T-cell (primary cell): ENCODE measurements around the gene TM4SF20. TPM values are rescaled to one million over a fixed set of nuclear protein-coding genes. Genes with fewer than 3 reads are reported as not detected.
"Not testable (repeated sequence)": the region's sequence is repeated elsewhere in the genome, so short reads cannot be mapped to it uniquely, and the experiment has no call there.

Source experiments
- ATAC-seq, 4 experiments: fragments of 200-7000 bp in 3 of 4; fragments of 150-1000 bp in 1 of 4; cut with Tn5 transposase; replicated peaks in 1 of 4; 1 replicate in 3 of 4; 2 replicates in 1 of 4; pipeline ENCODE4 v1.10.0; 2021; ENCODE audit warnings: moderate library complexity in 3 of 4, mild to moderate bottlenecking in 2 of 4, moderate number of reproducible peaks in 1 of 4
- CTCF ChIA-PET, 2 donors: fragments of 300-600 bp; sonication (Branson Sonifier 250); formaldehyde crosslinking; loops; one replicate each; lab custom pipeline; 2022; ENCODE audit warnings: antibody characterized with exemption in 2 of 2; lab: Charles Lee
- POLR2A ChIA-PET, 2 donors: fragments of 300-600 bp; sonication (Branson Sonifier 250); formaldehyde crosslinking; loops; one replicate each; lab custom pipeline; 2022; ENCODE audit warnings: antibody characterized with exemption in 2 of 2; lab: Charles Lee
- DNase-seq, 35 experiments: peaks; one replicate each; pipeline versions ENCODE4 v3.0.0 to v3.0.0-alpha.2; 2013 to 2023
- H3K27ac ChIP-seq: one replicate; pipeline ENCODE4 v1.5.1; 2013; ENCODE audit warnings: low read length
- H3K27me3 ChIP-seq, 2 experiments: replicated peaks in 1 of 2; 1 replicate in 1 of 2; 2 replicates in 1 of 2; pipeline versions ENCODE4 v1.6.1 to v1.7.0; 2013; ENCODE audit warnings: low read length in 1 of 2, mixed read lengths in 1 of 2; ENCODE audit not compliant: control insufficient read depth in 2 of 2, insufficient read depth in 2 of 2; ENCODE audit errors: extremely low read depth in 1 of 2
- H3K36me3 ChIP-seq, 2 donors: 1 replicate in 1 of 2; 2 replicates in 1 of 2; pipeline versions ENCODE4 v1.6.1 to v1.7.0; 2013; ENCODE audit warnings: low read length in 1 of 2; ENCODE audit not compliant: control insufficient read depth in 2 of 2, insufficient read depth in 1 of 2; ENCODE audit errors: extremely low read depth in 1 of 2
- H3K4me1 ChIP-seq, 2 experiments: 1 replicate in 1 of 2; 2 replicates in 1 of 2; pipeline versions ENCODE4 v1.6.1 to v1.7.0; 2013; ENCODE audit warnings: low read length in 2 of 2, mixed read lengths in 1 of 2; ENCODE audit not compliant: insufficient read depth in 2 of 2, control insufficient read depth in 1 of 2; ENCODE audit errors: extremely low read depth in 1 of 2
- H3K4me3 ChIP-seq, 2 donors: 1 replicate in 1 of 2; 2 replicates in 1 of 2; pipeline versions ENCODE4 v1.5.1 to v1.7.0; 2013; ENCODE audit warnings: mild to moderate bottlenecking in 2 of 2, low read length in 1 of 2, moderate library complexity in 1 of 2; ENCODE audit not compliant: control insufficient read depth in 1 of 2; ENCODE audit errors: extremely low read depth in 1 of 2
- H3K9me3 ChIP-seq: 2 replicates; pipeline ENCODE4 v1.7.0; 2013
- H3K27ac Mint-ChIP-seq, 2 donors: one replicate each; pipeline ENCODE4 v1.8.0; 2020 to 2021; ENCODE audit warnings: mild to moderate bottlenecking in 2 of 2, mixed read lengths in 2 of 2
- H3K27me3 Mint-ChIP-seq, 2 donors: one replicate each; pipeline ENCODE4 v1.8.0; 2021 to 2022; ENCODE audit warnings: mixed read lengths in 2 of 2
- H3K36me3 Mint-ChIP-seq: one replicate; pipeline ENCODE4 v1.8.0; 2021; ENCODE audit warnings: mixed read lengths
- H3K4me1 Mint-ChIP-seq, 3 donors: one replicate each; pipeline ENCODE4 v1.8.0; 2020 to 2022; ENCODE audit warnings: mixed read lengths in 3 of 3, mild to moderate bottlenecking in 1 of 3
- H3K4me3 Mint-ChIP-seq, 3 donors: one replicate each; pipeline ENCODE4 v1.8.0; 2020 to 2022; ENCODE audit warnings: mild to moderate bottlenecking in 3 of 3, mixed read lengths in 3 of 3, moderate library complexity in 3 of 3
- H3K9me3 Mint-ChIP-seq, 3 donors: one replicate each; pipeline ENCODE4 v1.8.0; 2020 to 2022; ENCODE audit warnings: mixed read lengths in 3 of 3
- WGBS: methylation state at CpG from one replicate; pipeline ENCODE4 v1.1.5; 2013; ENCODE audit warnings: missing lambda C conversion rate; ENCODE audit not compliant: insufficient coverage; 5-methylcytosine and 5-hydroxymethylcytosine counted together
- total RNA-seq, 35 experiments: library from RNA in 6 of 35; stranded (reverse) in 6 of 35; fragments of 120-200 nt in 1 of 35; gene quantifications; one replicate each; pipeline versions ENCODE4 v1.2.1 to v1.2.4 and lab custom pipeline; 2013 to 2026

TM4SF20 gene
- total RNA-seq, 5 donors from 2014 or later (not counting 1 experiment from before 2014, with no cell fraction given): not detected

DNA sequence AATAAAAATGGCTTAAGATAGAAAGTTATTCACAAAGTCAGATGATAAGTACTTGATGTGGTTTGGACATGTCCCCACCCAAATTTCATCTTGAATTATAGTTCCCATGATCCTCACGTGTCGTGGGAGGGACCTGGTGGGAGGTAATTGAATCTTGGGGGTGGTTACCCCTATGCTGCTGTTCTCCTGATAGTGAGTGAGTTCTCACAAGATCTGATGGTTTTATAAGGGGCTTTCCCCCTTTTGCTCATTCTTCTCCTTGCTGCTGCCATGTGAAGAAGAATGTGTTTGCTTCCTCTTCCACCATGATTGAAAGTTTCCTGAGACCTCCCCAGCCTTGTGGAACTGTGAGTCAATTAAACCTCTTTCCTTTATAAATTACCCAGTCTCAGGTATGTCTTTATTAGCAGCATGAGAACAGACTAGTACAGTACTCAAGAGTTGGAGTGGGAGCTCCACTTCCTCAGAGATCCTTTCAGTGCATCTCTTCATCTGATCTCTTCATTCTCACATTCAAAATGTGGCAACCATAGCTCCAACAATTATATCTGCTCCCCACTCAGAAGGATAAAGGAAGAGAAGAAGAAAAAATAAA lies 3.2 kb upstream of the TM4SF20 start:
- H3K9me3 ChIP-seq, H3K9me3 Mint-ChIP-seq, H3K4me1 Mint-ChIP-seq, CTCF ChIA-PET, H3K4me3 ChIP-seq, H3K4me3 Mint-ChIP-seq, H3K36me3 Mint-ChIP-seq, H3K27ac Mint-ChIP-seq, H3K27me3 ChIP-seq, H3K4me1 ChIP-seq, ATAC-seq, H3K36me3 ChIP-seq, H3K27ac ChIP-seq, DNase-seq: not testable (repeated sequence)
- no CpG with 5 or more reads among the region's 2 CpGs for WGBS
- POLR2A ChIA-PET: interaction anchor here in 1 of 2 donors (0.6 kb wide), 1 partner anchor 32 kb away, joined by 3 read pairs; no protein-coding TSS in a partner anchor
- H3K27me3 Mint-ChIP-seq: peaks cover 7 to 12% of the 10 kb centered on the region in 2 donors

DNA sequence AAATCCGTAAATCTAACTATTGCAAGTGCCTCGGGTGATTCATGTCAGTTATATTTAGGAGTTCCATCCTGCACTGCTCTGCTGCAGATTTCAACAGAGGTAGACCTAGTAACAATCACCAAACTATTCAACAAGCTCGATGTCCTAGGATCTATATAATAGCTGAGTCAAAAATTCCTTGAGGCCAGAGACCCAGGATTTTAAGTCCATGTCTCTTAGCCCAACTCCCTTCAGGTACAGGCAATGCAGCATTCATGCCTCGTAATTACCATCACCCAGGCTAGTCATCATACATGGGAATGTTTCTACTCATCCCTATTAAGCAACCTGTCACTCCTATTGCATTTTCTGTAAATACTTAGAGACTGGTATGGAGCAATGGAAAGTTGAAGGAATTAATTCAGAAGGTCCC lies 729 bp downstream of the TM4SF20 start:
- no peaks in the 10 kb centered on the region for H3K36me3 ChIP-seq
- H3K4me1 Mint-ChIP-seq: peaks cover 4 to 8% (median 8%) of the 10 kb centered on the region in 3 donors
- ChIA-PET CTCF (no interaction called here), POLR2A (interaction anchor here in 1 of 2 donors (0.6 kb wide), 1 partner anchor 231 kb away, joined by 3 read pairs; no protein-coding TSS in a partner anchor)
- DNase-seq: no peak
- no peak overlapping the region for H3K4me3 ChIP-seq
- ATAC-seq: no peak
- peaks cover 7 to 8% of the 10 kb centered on the region in 2 donors for H3K27me3 Mint-ChIP-seq
- peaks cover 0 to 3% (median 0%) of the 10 kb centered on the region in 3 donors for H3K9me3 Mint-ChIP-seq
- peaks cover 0 to 5% of the 10 kb centered on the region in 2 experiments for H3K27me3 ChIP-seq
- H3K27ac ChIP-seq: no peak overlapping the region
- no peaks in the 10 kb centered on the region for H3K36me3 Mint-ChIP-seq
- 83% methylated on average over 1 of the region's 4 CpGs for WGBS
- no peak overlapping the region for H3K27ac Mint-ChIP-seq
- no peaks in the 10 kb centered on the region for H3K9me3 ChIP-seq
- no peaks in the 10 kb centered on the region for H3K4me1 ChIP-seq
- H3K4me3 Mint-ChIP-seq: no peak overlapping the region

DNA sequence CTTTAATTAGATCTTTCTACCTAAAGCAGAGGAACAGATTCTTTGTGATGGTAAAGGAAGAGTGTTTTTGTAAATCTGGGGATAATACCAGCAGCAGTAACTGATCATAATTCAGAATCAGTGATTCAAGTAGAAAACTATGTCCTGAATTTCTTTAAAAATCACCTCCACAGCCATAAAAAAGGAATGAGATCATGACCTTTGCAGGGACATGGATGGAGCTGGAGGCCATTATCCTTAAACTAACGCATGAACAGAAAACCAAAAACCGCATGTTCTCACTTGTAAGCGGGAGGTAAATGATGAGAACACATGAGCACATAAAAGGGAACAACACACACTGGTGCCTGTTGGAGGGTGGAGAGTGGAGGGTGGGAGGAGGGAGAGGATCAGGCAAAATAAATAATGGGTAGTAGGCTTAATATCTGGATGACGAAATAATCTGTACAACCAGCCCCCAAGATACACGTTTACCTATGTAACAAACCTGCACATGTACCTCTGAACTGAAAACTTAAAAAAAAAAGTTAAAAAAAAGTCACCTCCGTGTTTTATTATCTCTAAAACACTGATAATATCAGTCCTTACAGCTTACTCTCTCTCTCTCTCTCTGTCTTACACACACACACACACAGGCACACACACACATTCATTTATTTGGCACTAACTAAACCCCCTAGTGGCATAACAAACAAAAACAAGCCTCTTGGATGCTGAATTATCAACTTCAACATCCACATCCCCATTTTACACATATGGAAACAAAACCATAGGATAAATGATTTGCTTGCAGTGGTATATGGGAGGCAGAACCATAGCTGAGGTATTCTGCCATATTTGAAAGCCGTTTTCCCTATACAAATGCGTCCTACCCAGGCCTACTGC lies 1.4 kb downstream of the TM4SF20 start:
- ATAC-seq: no peak
- Histone ChIP-seq H3K27ac (no peak overlapping the region), H3K4me1 (no peaks in the 10 kb centered on the region), H3K27me3 (peaks cover 0 to 7% of the 10 kb centered on the region in 2 experiments), H3K9me3 (no peaks in the 10 kb centered on the region), H3K36me3 (no peaks in the 10 kb centered on the region), H3K4me3 (no peak overlapping the region)
- H3K4me3 Mint-ChIP-seq: no peak overlapping the region
- no peak overlapping the region for H3K27ac Mint-ChIP-seq
- no peak for DNase-seq
- 80% methylated on average over 3 of the region's 8 CpGs for WGBS
- peaks cover 0 to 3% (median 0%) of the 10 kb centered on the region in 3 donors for H3K9me3 Mint-ChIP-seq
- no peaks in the 10 kb centered on the region for H3K36me3 Mint-ChIP-seq
- POLR2A ChIA-PET: no interaction called here
- peaks cover 10 to 13% of the 10 kb centered on the region in 2 donors for H3K27me3 Mint-ChIP-seq
- peaks cover 4 to 8% (median 8%) of the 10 kb centered on the region in 3 donors for H3K4me1 Mint-ChIP-seq
- CTCF ChIA-PET: interaction anchor here in 1 of 2 donors (0.6 kb wide), 1 partner anchor 230 kb away, joined by 5 read pairs; no protein-coding TSS in a partner anchor

DNA sequence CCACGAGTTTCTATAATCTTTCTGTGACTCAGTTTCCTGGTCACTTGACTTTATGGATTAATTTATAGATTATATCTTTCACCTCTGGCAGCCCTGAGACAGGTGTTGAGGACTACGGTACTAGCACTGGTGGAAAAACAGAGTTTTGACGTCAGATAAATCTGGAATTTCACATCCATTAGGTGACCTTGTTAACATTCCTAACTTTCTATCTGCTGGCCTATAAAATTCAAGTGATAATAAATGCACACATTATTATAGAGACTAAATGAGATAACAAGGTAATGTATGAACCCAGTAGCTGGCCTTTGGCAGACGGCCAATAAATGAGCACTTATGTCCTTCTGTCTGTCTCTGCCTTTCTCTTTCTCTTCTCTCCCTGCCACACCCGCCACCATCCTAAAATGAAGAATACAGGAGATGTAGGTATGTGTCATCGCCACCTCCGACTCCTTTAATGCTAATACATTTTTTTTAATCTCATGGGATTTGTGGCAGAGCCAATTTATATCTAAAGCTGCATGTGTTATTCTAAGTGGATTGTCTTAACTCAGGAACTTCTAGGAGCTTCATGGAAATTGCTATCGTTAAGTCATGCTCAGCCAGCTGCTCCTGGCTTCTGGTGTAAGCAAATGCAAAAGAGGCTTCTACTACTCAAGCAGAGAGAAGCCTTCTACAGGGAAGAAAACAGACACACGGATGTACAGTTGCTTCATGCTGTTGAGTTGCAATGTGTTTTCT lies 2.3 kb downstream of the TM4SF20 start:
- ChIA-PET CTCF (interaction anchor here in 1 of 2 donors (0.6 kb wide), 1 partner anchor 231 kb away, joined by 5 read pairs; no protein-coding TSS in a partner anchor), POLR2A (no interaction called here)
- peaks cover 0 to 12% of the 10 kb centered on the region in 2 experiments for H3K27me3 ChIP-seq
- H3K27ac Mint-ChIP-seq: no peak overlapping the region
- H3K36me3 Mint-ChIP-seq: no peaks in the 10 kb centered on the region
- H3K9me3 Mint-ChIP-seq: no peaks in the 10 kb centered on the region
- peaks cover 9 to 13% of the 10 kb centered on the region in 2 donors for H3K27me3 Mint-ChIP-seq
- H3K9me3 ChIP-seq: no peaks in the 10 kb centered on the region
- peaks cover 0 to 7% (median 4%) of the 10 kb centered on the region in 3 donors for H3K4me1 Mint-ChIP-seq
- H3K36me3 ChIP-seq: no peaks in the 10 kb centered on the region
- H3K4me3 ChIP-seq: no peak overlapping the region
- no peaks in the 10 kb centered on the region for H3K4me1 ChIP-seq
- H3K27ac ChIP-seq: no peak overlapping the region
- 100% methylated on average over 1 of the region's 9 CpGs for WGBS
- ATAC-seq (no peak), DNase-seq (no peak)
- H3K4me3 Mint-ChIP-seq: no peak overlapping the region

DNA sequence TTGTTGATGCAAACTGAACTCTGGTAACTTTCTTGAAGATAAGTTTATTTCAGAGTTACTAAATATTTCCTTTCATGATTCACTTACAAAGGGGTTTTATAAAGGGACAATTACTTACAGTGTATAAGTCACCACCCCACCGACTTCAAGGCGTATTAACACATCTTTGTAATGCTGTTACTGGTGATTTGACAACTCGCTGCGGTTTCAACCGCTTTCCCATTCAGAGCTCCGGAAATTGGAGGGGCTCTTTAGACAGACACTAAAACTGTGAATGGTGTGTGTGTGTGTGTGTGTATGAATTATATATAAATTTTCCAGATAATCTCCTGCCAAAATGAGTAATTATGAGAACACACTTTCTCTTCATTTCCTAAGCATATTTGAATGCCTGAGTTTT lies 4.9 kb downstream of the TM4SF20 start:
- ChIA-PET POLR2A (interaction anchor here in 1 of 2 donors (0.7 to 0.9 kb wide), 3 partner anchors 12 to 22 kb away, joined by 3 to 11 read pairs (median 4); no protein-coding TSS in a partner anchor), CTCF (interaction anchor here (0.7 kb wide), 2 partner anchors 126 to 250 kb away, joined by 3 to 5 read pairs; no protein-coding TSS in a partner anchor)
- Histone ChIP-seq H3K27ac (no peak overlapping the region), H3K36me3 (no peaks in the 10 kb centered on the region), H3K4me1 (no peaks in the 10 kb centered on the region), H3K9me3 (no peaks in the 10 kb centered on the region), H3K4me3 (no peak overlapping the region), H3K27me3 (peaks cover 0 to 7% of the 10 kb centered on the region in 2 experiments)
- ATAC-seq: no peak
- DNase-seq: peak in 2 of 35 experiments; percentile 5 to 17
- peaks cover 0 to 5% (median 4%) of the 10 kb centered on the region in 3 donors for H3K4me1 Mint-ChIP-seq
- H3K27me3 Mint-ChIP-seq: peaks cover 6 to 15% of the 10 kb centered on the region in 2 donors
- no CpG with 5 or more reads among the region's 6 CpGs for WGBS
- H3K4me3 Mint-ChIP-seq: no peak overlapping the region
- no peaks in the 10 kb centered on the region for H3K36me3 Mint-ChIP-seq
- H3K27ac Mint-ChIP-seq: no peak overlapping the region
- H3K9me3 Mint-ChIP-seq: no peaks in the 10 kb centered on the region
